HepG2 (cell line): ENCODE data around the gene POP5. TPM values are rescaled to one million over a fixed set of nuclear protein-coding genes. Genes with fewer than 3 reads are reported as not detected.

ENCODE experiments used
- ATAC-seq: fragments of 200-7000 bp; cut with Tn5 transposase; 3 replicates; pipeline ENCODE4 v1.9.1; 2020; ENCODE audit warnings: mild to moderate bottlenecking, moderate library complexity
- BruUV-seq: library from RNA; stranded (reverse); fragments of 400-500 nt; replicated peaks from 2 replicates; lab custom pipeline; 2021; lab: Mats Ljungman, UMichigan
- CTCF ChIA-PET: fragments of 300-600 bp; formaldehyde crosslinking; extraction: SDS; loops from one replicate; lab custom pipeline; 2021; ENCODE audit warnings: low total read pairs, inconsistent platforms, low intra/inter-chr PET ratio; lab: Yijun Ruan, JAX
- POLR2A ChIA-PET: fragments of 350-600 bp; sonication (Branson Sonifier 250); formaldehyde crosslinking; loops from one replicate; lab custom pipeline; 2020; ENCODE audit warnings: antibody characterized with exemption, inconsistent platforms; lab: Yijun Ruan, JAX
- DNase-seq: peaks from one replicate; pipeline ENCODE4 v3.0.0-alpha.2; 2015; ENCODE audit warnings: low spot score
- FAIRE-seq: peaks from 3 replicates; lab custom pipeline; 2011; peaks lifted over from hg19 to GRCh38; lab: Jason Lieb, UNC
- H2AFZ ChIP-seq: one replicate; pipeline ENCODE4 v1.6.1; 2011; ENCODE audit warnings: low read length, inconsistent platforms
- H3K27ac ChIP-seq: fragments of 300-600 bp; 3 replicates; pipeline ENCODE4 v1.8.0; 2011; ENCODE audit warnings: mixed run types, mild to moderate bottlenecking, mixed read lengths, low read length, inconsistent platforms; ENCODE audit not compliant: insufficient read depth; ENCODE audit errors: extremely low read length
- H3K27me3 ChIP-seq, 2 experiments: fragments of 200-600 bp in 1 of 2; 2 replicates in 1 of 2; 3 replicates in 1 of 2; pipeline versions ENCODE4 v1.6.0 to v1.8.0; 2011; ENCODE audit warnings: low read length in 2 of 2, mild to moderate bottlenecking in 2 of 2, moderate library complexity in 2 of 2, inconsistent platforms in 1 of 2; ENCODE audit not compliant: insufficient read depth in 2 of 2, control insufficient read depth in 1 of 2
- H3K36me3 ChIP-seq, 2 experiments: fragments of 200-600 bp in 1 of 2; replicated peaks in 1 of 2; 2 replicates in 1 of 2; 3 replicates in 1 of 2; pipeline versions ENCODE4 v1.5.1 to v1.8.0; 2011; ENCODE audit warnings: low read length in 2 of 2, inconsistent platforms in 1 of 2; ENCODE audit not compliant: insufficient read depth in 2 of 2, control insufficient read depth in 1 of 2
- H3K4me1 ChIP-seq: 2 replicates; pipeline ENCODE4 v1.5.1; 2012; ENCODE audit warnings: low read length, inconsistent platforms; ENCODE audit not compliant: insufficient read depth
- H3K4me2 ChIP-seq: 2 replicates; pipeline ENCODE4 v1.6.0; 2011; ENCODE audit warnings: low read depth, low read length, inconsistent platforms
- H3K4me3 ChIP-seq, 3 experiments: fragments of 200-600 bp in 1 of 3; sonication (generic), shearing (Covaris generic) in 1 of 3; replicated peaks in 1 of 3; 2 replicates each; pipeline ENCODE4 v1.5.1; 2011 to 2016; ENCODE audit warnings: low read length in 3 of 3, inconsistent platforms in 2 of 3, low read depth in 2 of 3, mild to moderate bottlenecking in 2 of 3, control low read depth in 1 of 3, mixed read lengths in 1 of 3; ENCODE audit not compliant: insufficient read depth in 1 of 3
- H3K79me2 ChIP-seq: one replicate; pipeline ENCODE4 v1.6.1; 2011; ENCODE audit warnings: low read length, inconsistent platforms; ENCODE audit not compliant: insufficient read depth
- H3K9ac ChIP-seq: 2 replicates; pipeline ENCODE4 v1.6.0; 2011; ENCODE audit warnings: mild to moderate bottlenecking, low read depth, low read length, inconsistent platforms; ENCODE audit not compliant: insufficient read depth
- H3K9me3 ChIP-seq: 2 replicates; pipeline ENCODE4 v1.5.1; 2012; ENCODE audit warnings: mild to moderate bottlenecking, low read length
- H4K20me1 ChIP-seq: 2 replicates; pipeline ENCODE4 v1.6.0; 2011; ENCODE audit warnings: inconsistent platforms, mild to moderate bottlenecking, low read length, moderate library complexity; ENCODE audit not compliant: insufficient read depth
- GFI1 ChIP-seq: sonication (generic); formaldehyde crosslinking; IDR thresholded peaks from 2 replicates; pipeline ENCODE4 v1.5.0; 2020; ENCODE audit warnings: missing genetic modification reagents, mild to moderate bottlenecking, borderline replicate concordance
- ISX ChIP-seq: sonication (generic); formaldehyde crosslinking; conservative IDR thresholded peaks from 2 replicates; pipeline ENCODE4 v1.5.0; 2020; ENCODE audit warnings: missing genetic modification reagents
- NR1H2 ChIP-seq: sonication (generic); formaldehyde crosslinking; IDR thresholded peaks from 2 replicates; pipeline ENCODE4 v1.8.1; 2022; ENCODE audit warnings: low read depth, missing genetic modification reagents, borderline replicate concordance
- XBP1 ChIP-seq: sonication (generic); formaldehyde crosslinking; IDR thresholded peaks from 2 replicates; pipeline ENCODE4 v1.5.0; 2020; ENCODE audit warnings: missing genetic modification reagents
- ZNF350 ChIP-seq: sonication (generic); formaldehyde crosslinking; IDR thresholded peaks from 2 replicates; pipeline ENCODE4 v1.4.0; 2020; ENCODE audit warnings: mild to moderate bottlenecking, low read depth, missing genetic modification reagents, borderline replicate concordance
- whole genome bisulfite sequencing: methylation state at CpG from one replicate; pipeline ENCODE4 v1.1.6; 2017; ENCODE audit warnings: low lambda C conversion rate; 5-methylcytosine and 5-hydroxymethylcytosine counted together
- in situ Hi-C: cut with HindIII; loops from 2 replicates; pipeline ENCODE4 v1.10.0; 2017; ENCODE audit warnings: low pct_unique_long_range_greater_than_20kb; ENCODE audit not compliant: extremely low pct_ligation_motif_present
- intact Hi-C: fragments of 100-400 bp; cut with micrococcal nuclease; formaldehyde crosslinking; loops from one replicate; pipeline ENCODE4 v1.10.0; 2022; ENCODE audit not compliant: unreplicated experiment
- polyA plus RNA-seq, 8 experiments: library from polyadenylated mRNA; depleted of rRNA in 3 of 8; stranded (reverse) in 7 of 8; unstranded in 1 of 8; fragments of >200 nt; fragmentation: Illumina TruSeq in 4 of 8; extraction: Trizol in 4 of 8; gene quantifications; 2 replicates each; pipeline versions ENCODE4 v1.2.1 to v1.2.3, GENCODE V29; 2011 to 2016; ENCODE audit warnings: low read depth in 4 of 8, missing spikeins in 1 of 8, mixed read lengths in 1 of 8; ENCODE audit not compliant: insufficient read depth in 1 of 8
- total RNA-seq, 5 experiments: library from RNA; depleted of rRNA; stranded (reverse); fragments of >200 nt; fragmentation: Illumina TruSeq; extraction: Trizol; gene quantifications; 2 replicates each; pipeline ENCODE4 v1.2.3, GENCODE V29; 2016; ENCODE audit warnings: low read depth in 1 of 5
- TF ChIP-seq, protein P1 (sequence below): sonication (generic); formaldehyde crosslinking; IDR thresholded peaks from 2 replicates; pipeline ENCODE4 v1.8.0; 2022; ENCODE audit warnings: missing genetic modification reagents, mild to moderate bottlenecking, moderate library complexity, borderline replicate concordance

Gene POP5
- total and polyA plus RNA-seq, 2 of the 13 experiments (the other 11 are each of a cell fraction or from before 2014, with no cell fraction given) = 45.6 to 61.3 TPM

DNA sequence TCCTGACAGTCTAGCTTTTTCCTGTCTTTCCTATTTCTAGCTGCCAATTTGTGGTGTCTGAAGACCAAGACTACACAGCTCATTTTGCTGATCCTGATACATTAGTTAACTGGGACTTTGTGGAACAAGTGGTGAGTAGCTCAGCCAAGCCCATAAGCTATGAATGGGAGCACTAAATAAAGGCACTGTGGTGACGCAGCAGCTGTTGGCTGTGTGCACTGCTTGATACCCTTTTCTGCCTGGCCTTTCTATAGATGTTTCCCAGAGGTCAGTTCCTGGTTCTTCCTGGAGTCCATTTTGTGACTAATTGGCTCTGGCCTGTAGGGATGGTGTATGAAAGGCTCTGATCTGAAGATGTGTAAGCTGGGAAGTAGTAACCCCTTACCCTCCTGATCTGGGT lies 26.5 kb downstream of the POP5 start (continued):
- TF ChIP-seq, protein P1, sequence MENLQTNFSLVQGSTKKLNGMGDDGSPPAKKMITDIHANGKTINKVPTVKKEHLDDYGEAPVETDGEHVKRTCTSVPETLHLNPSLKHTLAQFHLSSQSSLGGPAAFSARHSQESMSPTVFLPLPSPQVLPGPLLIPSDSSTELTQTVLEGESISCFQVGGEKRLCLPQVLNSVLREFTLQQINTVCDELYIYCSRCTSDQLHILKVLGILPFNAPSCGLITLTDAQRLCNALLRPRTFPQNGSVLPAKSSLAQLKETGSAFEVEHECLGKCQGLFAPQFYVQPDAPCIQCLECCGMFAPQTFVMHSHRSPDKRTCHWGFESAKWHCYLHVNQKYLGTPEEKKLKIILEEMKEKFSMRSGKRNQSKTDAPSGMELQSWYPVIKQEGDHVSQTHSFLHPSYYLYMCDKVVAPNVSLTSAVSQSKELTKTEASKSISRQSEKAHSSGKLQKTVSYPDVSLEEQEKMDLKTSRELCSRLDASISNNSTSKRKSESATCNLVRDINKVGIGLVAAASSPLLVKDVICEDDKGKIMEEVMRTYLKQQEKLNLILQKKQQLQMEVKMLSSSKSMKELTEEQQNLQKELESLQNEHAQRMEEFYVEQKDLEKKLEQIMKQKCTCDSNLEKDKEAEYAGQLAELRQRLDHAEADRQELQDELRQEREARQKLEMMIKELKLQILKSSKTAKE (CRISPR knock-in tag) = no peak
- TF ChIP-seq ISX (CRISPR knock-in tag) (no peak), ZNF350 (no peak), NR1H2 (CRISPR knock-in tag) (no peak)

DNA sequence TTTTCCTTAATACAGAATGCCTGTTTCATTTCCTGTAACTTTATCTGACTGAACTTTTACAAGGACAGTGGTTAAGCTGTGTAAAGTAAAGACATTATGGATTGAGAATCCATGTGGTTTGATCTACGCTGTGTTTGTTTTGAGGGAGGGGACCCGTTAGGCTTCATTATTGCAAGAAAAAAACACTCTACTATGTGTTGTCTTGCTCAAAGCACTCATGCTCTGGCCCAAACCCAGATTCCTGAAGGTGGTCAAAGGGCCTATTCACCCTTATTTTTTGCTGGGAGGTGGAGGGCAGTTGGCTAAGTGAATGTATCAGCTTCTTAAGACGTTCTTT lies 35.2 kb downstream of the POP5 start:
- Histone ChIP-seq H3K9me3 (no peaks in the 10 kb centered on the region), H4K20me1 (peaks cover 71% of the 10 kb centered on the region), H2AFZ (no peak overlapping the region), H3K4me2 (no peak overlapping the region), H3K4me3 (no peak overlapping the region), H3K9ac (no peak overlapping the region), H3K27ac (no peak overlapping the region), H3K27me3 (no peaks in the 10 kb centered on the region), H3K36me3 (peaks cover 12 to 44% of the 10 kb centered on the region in 2 experiments), H3K79me2 (peaks cover 61% of the 10 kb centered on the region), H3K4me1 (peaks cover 82% of the 10 kb centered on the region)
- no peak for FAIRE-seq
- POLR2A ChIA-PET = no interaction called here
- CTCF ChIA-PET = no interaction called here
- no TSS peak for BruUV-seq
- TF ChIP-seq GFI1 (CRISPR knock-in tag) (0 out of 2 replicates have a peak, but pooled peaks have one; percentile 13), XBP1 (CRISPR knock-in tag) (no peak)
- 72% methylated on average over 3 of the region's 3 CpGs for WGBS
- intact Hi-C loops (no loop called here), in situ Hi-C loops (no loop called here)
- no peak for DNase-seq
- ATAC-seq = no peak
